Endometrial microvascular endothelial cells (primary cell): ENCODE data around the gene THAP8. TPM values are rescaled to one million over a fixed set of nuclear protein-coding genes. Genes with fewer than 3 reads are reported as not detected.
"Not testable (repeated sequence)": the region's sequence is repeated elsewhere in the genome, so short reads cannot be mapped to it uniquely, and the experiment has no call there.

Experiments
- in situ Hi-C: cut with HindIII; loops from 2 replicates; pipeline ENCODE4 v1.10.0; 2017; ENCODE audit warnings: low sequenced_read_pairs, low pct_unique_long_range_greater_than_20kb; ENCODE audit errors: inconsistent ontology term
- total RNA-seq: library from RNA; depleted of rRNA; stranded (reverse); fragments of >200 nt; gene quantifications from one replicate; pipeline ENCODE4 v1.2.3, GENCODE V29; 2015; ENCODE audit errors: inconsistent ontology term

THAP8 gene
- total RNA-seq, 1 donor from 2014 or later: 5.4 TPM

DNA sequence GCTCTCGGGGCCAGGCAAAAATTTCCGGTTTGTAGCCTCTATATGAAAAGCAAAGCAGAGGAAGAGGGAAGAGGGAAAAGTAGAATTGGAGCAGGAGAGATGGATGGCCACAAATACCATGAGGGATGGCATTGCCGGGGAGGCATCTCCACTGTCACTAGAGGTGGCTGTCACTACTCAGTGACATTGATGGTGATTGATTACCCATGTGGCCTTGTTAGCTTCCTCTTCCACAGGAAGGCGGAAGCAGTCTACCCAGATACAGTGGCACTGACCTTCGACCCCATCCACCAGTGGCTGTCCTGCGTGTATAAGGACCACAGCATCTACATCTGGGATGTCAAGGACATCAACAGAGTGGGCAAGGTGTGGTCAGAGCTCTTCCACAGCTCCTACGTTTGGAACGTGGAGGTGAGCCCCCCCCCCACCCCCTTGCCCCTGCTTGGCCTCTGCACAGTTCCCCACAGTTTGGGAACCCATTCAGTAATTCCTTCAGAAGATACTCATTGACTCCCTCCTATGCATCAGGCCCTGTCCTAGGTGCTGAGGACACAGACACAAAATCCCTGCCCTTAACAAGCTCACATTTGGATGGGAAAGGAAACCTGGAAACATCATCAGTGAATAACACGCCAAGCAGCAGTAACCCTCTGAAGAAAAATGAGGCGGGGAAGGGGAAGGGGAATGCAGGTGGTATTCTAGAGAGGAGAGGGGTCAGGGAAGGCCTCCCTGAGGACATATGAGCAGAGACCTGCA lies 19.2 kb upstream of the THAP8 start:
- in situ Hi-C loops: no loop called here

- in situ Hi-C loops: no loop called here
These were observed 18.0 kb upstream of the THAP8 start for GRCh38 chr19:36072081-36072480.

DNA sequence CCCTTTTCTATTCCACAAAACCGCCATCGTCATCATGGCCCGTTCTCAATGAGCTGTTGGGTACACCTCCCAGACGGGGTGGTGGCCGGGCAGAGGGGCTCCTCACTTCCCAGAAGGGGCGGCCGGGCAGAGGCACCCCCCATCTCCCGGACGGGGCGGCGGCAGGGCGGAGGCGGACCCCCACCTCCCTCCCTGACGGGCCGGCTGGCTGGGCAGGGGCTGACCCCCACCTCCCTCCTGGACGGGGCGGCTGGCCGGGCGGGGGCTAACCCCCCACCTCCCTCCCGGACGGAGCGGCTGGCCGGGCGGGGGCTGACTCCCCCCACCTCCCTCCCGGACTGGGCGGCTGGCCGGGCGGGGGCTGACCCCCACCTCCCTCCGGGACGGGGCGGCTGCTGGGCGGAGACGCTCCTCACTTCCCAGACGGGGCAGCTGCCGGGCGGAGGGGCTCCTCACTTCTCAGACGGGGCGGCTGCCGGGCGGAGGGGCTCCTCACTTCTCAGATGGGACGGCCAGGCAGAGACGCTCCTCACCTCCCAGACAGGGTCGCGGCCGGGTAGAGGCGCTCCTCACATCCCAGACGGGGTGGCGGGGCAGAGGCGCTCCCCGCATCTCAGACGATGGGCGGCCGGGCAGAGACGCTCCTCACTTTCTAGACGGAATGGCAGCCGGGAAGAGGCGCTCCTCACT lies 14.9 kb upstream of the THAP8 start:
- in situ Hi-C loops: not testable (repeated sequence)

DNA sequence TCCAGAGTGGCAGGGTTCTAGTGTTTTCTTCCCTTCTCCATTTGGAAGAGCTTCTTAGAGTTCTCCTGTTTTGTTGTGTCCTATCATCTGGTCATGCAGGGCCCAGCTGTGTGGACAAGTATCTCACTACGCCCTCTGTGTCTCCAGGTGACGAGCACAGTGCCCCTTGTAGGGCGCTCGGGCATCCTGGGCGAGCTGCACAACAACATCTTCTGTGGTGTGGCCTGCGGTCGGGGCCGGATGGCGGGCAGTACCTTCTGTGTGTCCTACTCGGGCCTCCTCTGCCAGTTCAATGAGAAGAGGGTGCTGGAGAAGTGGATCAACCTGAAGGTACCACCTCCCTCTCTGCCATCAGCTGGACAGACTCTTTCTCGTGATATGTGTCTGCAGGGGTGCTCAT lies 13.6 kb upstream of the THAP8 start:
- in situ Hi-C loops: no loop called here

GRCh38 chr19:36064826-36065225 lies 10.7 kb upstream of the THAP8 start:
- in situ Hi-C loops: no loop called here

GRCh38 chr19:36061367-36061766 lies 7.3 kb upstream of the THAP8 start:
- in situ Hi-C loops: no loop called here

DNA sequence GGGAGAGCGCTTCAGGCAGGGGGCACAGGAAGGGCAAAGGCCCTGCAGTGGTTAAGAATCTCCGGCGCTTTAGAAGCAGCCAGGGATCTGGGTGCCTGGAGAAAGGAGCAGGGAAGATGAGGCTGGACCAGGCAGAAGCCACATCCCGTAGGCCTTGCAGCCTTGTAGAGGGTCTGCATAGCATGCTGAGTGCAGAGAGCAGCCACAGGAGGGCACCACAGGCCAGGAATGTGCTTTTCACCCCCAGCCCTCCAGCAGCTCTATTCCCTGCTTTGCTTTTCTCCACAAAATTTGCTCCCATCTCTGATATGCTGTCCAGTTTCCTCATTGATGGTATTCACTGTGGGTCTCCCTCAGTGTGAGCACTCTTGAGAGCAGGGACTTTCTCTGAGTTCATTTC lies 6.3 kb upstream of the THAP8 start:
- in situ Hi-C loops: no loop called here

GRCh38 chr19:36059180-36059910 lies 5.3 kb upstream of the THAP8 start:
- in situ Hi-C loops: no loop called here

- in situ Hi-C loops: no loop called here
These were observed 4.5 kb upstream of the THAP8 start for GRCh38 chr19:36058481-36059179.

DNA sequence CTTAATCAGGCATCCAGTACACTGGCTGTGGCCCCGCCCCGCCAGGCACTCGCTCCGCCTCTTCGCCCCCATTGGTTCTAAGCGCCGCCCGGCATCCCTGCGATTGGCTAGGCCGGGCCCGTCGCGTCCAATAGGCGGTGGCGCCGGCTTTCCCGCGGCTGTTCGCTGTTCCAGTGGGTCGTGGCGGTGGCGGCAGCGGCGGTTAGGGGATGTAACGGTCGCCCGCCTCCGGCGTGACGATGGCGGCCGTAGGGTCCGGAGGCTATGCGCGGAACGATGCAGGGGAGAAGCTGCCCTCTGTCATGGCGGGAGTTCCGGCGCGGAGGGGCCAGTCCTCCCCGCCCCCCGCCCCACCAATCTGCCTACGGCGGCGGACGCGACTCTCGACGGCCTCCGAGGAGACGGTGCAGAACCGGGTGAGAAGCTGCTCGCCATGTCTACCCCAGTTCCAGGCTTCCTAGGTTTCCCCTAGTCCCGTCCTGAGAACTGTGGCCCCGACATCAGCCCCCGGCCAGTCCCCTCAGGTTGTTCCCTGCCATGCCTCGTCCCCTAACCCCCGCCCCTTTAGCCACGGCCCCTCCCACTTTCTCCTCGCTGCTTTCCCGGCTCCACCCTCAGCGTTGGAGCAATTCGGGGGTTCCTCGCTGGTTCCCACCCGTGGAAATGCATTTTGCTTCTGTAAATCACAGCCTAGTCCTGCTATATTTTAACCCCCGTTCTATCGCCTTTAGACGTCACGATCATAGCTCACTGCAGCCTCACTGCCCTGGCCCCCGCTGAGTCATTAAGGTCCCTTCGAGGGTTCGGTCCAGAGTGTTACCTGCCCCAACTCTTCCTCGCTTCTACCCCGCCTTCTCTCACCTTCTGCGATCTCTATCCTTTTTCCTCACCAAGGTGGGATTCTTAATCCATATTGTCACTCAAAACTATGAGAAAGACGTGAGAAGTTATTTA lies 925 bp upstream of the THAP8 start, which contains the start of gene WDR62:
Gene WDR62 (plus strand): TSS at position 165 of the 954 bp plus-strand sequence. CDS start 75 bp downstream, at position 240.
- in situ Hi-C loops: no loop called here

DNA sequence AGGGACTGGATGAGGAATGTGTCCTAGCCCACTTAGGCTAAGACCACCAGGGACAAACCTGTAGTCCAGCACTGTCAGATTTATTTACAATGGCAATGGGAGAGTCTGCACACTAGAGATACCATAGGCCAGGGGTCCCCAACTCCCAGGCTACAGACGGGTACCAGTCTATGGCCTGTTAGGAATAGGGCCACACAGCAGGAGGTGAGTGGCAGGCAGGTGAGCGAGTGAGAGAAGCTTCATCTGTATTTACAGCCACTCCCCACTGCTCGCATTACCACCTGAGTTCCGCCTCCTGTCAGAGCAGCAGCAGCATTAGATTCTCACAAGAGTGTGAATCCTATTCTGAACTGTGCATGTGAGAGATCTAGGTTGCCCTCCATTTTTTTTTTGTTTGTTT lies 2.4 kb downstream of the THAP8 start:
- in situ Hi-C loops: no loop called here

DNA sequence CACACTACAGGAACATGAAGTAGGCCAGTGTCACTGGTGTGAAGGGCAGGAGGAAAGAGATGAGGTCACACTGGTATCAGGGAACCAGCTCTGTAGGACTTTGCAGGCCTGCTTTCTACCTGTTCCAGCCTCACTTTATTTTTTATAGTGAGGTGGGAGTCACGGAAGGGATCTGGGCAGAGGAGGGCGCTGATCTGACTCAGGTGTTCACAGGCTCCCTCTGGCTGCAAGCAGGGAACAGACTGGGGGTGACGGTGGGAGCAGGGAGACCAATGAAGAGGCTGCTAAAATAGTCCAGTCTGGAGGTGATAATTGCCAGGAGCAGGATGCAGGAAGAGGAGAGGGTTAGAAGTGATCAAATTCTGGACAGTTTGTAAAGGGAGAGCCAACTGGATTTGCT lies 2.8 kb downstream of the THAP8 start:
- in situ Hi-C loops: no loop called here

DNA sequence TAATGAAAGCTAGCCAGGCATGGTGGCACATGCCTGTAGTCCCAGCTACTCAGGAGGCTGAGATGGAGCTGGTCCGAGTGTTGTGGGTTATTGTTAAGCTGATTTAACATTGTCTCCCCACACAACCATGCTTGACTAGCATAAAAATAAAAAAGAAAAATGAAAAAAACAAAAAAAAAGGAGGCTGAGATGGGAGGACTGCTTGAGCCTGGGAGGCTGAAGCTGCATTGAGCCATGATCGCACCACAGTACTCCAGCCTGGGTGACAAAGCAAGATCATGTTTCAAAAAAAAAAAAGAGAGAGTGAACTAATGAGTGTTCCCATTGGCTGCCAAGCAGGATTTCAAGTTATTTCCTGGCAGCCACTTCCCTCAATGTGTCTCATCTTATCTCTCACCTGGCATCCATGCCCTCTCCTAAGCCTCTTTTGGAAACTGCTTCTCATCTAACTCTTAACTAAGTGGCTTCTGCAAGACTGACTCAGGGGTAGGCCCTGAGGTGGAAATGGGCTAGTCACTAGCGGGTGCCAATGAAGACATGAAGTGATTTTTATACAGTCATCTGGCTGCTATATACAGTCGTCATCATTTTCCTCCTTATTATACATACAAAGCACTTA lies 4.9 kb downstream of the THAP8 start:
- in situ Hi-C loops: no loop called here

DNA sequence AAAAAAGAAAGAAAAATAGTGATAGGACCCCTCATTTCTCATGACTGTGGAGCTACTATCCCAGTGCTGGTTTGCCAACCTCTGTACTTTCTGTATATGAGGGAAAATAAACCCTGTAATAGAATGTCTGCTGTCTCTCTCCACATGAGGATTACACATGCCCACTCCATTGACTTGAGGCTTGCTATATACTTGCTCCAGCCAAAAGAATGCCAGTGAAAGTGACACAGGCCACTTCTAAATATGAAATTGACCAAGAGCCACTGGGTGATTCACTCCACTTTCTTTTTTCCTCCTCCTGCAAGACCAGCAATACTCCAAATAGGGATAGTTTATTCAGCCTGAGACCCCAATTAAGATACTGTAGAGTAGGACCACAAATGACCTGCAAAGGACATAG lies 6.2 kb downstream of the THAP8 start:
- in situ Hi-C loops: no loop called here

- in situ Hi-C loops: no loop called here
These were observed 7.5 kb downstream of the THAP8 start for GRCh38 chr19:36046443-36047050.

- in situ Hi-C loops: no loop called here
These were observed 10.1 kb downstream of the THAP8 start for GRCh38 chr19:36043952-36044351.

DNA sequence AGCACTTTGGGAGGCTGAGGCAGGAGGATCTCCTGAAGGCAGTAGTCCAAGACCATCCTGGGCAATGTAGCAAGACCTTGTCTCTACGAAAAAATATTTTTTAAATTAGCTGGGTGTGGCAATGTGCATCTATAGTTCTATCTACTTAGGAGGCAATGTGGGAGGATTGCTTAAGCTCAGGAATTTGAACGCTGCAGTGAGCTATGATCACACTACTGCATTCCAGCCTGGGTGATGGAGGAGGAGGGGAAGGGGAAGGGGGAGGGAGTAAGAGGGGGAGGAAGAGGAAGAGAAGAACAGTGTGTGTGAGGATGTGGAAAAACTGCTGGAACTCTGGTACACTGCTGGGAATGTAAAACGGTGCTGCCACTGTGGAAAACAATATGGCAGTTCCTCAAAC lies 12.3 kb downstream of the THAP8 start:
- in situ Hi-C loops: no loop called here
